ENCODE measurements around the gene THAP10. TPM values are rescaled to one million over a fixed set of nuclear protein-coding genes. Genes with fewer than 3 reads are reported as not detected.

The THAP10 gene
- polyA plus RNA-seq, result 10.6 and 16.7 TPM in 2 replicates

DNA sequence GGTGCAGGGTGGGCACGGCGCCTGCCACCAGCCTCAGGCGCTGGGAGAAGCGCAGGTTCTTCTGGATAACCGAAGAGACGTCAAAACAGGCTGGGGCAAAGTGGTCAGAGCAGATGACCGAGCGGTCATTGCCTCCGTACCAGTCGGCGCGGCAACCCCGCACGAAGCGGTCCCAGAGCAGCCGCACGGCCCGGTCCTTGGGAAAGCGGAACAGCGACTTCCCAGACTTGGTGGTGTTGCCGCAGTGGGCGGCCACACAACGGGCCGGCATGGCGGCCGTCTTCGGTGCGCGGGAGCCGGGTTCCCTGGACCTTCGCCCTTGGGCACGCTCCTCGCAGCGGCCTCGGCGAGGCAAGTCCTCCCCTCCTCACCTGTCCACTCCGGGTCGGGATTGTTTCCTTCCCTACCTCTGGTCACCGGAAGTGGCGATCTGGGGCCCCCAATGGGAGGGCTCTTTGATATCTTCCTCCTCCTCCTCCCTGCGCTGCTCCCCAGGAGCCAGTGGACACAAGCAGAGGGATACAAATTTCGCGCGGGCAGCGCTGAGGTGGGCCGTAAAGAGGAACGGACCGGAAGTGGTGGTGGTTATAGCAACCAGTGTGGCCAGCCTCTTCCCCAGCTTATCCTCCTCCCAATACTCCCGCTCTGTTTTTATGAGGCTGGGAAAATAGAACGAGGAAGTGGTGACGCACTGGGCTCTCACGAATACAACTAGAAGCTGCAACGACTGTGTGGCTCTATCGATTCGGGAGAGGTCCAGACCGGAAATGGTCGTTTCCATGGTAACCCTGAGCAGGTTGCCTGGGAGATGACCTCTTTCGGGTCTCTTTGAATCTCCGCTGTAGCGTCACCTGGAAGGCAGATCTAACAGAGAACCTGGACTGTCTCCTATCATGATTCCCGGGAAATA, at the start of gene THAP10, which contains the start of gene LRRC49:
Gene THAP10 (minus strand): TSS at position 432 of the 910 bp plus-strand sequence. CDS start 161 bp downstream, at position 271.
Gene LRRC49 (plus strand): TSS at position 825 of the 910 bp plus-strand sequence. CDS start 69 bp downstream, at position 894.

GRCh38 chr15:70853973-70854665, 38.1 kb downstream of the THAP10 start, which contains the start of gene LARP6:
Gene LARP6, minus strand, starts transcription at chr15:70854157. Its CDS starts 69 bp downstream, at chr15:70854088.

Other genes starting within 250 kb of the THAP10 start
- gene UACA, start 128.9 kb downstream of the THAP10 start, polyA plus RNA-seq, result 12.5 and 19.7 TPM in 2 replicates
- gene LARP6, start 38.3 kb downstream of the THAP10 start, polyA plus RNA-seq, result 7.5 and 8.0 TPM in 2 replicates
- gene LRRC49, start 393 bp upstream of the THAP10 start, polyA plus RNA-seq, result 345 and 399 TPM in 2 replicates
- 0.20 and 0.24 TPM in 2 replicates for gene THSD4, start 223.0 kb upstream of the THAP10 start, polyA plus RNA-seq

All from Purkinje cell (primary cell).